IPS-18c (cell line): Measurements from ENCODE around the gene TTLL1.
A peak's percentile ranks its signal among the peaks of the same experiment; 100 is the strongest.

Source experiments
- H3K4me3 ChIP-seq: 2 replicates; pipeline ENCODE4 v1.7.0; 2013; ENCODE audit warnings: low read depth, mild to moderate bottlenecking, low read length, moderate library complexity; ENCODE audit not compliant: insufficient read depth
- H3K9me3 ChIP-seq: one replicate; pipeline ENCODE4 v1.6.1; 2013; ENCODE audit warnings: mild to moderate bottlenecking, low read length, moderate library complexity; ENCODE audit not compliant: control insufficient read depth, insufficient read depth

The TTLL1 gene

GRCh38 chr22:43088984-43089717 lies at the start of gene TTLL1:
Gene TTLL1 (minus strand): TSS chr22:43089391. CDS start chr22:43075586, 13,805 bp downstream.
- Histone ChIP-seq H3K4me3 (peak within 1 kb of the TSS; percentile 71), H3K9me3 (peaks cover 3% of the 10 kb centered on the region)

- Histone ChIP-seq H3K4me3 (no peak overlapping the region), H3K9me3 (no peaks in the 10 kb centered on the region)
Measured at GRCh38 chr22:43136801-43137200, 47.6 kb upstream of the TTLL1 start.

GRCh38 chr22:43136255-43136654 lies 47.1 kb upstream of the TTLL1 start:
- Histone ChIP-seq H3K4me3 (no peak overlapping the region), H3K9me3 (no peaks in the 10 kb centered on the region)

GRCh38 chr22:43135565-43135964 lies 46.4 kb upstream of the TTLL1 start:
- Histone ChIP-seq H3K9me3 (no peaks in the 10 kb centered on the region), H3K4me3 (no peak overlapping the region)

- Histone ChIP-seq H3K4me3 (no peak overlapping the region), H3K9me3 (no peaks in the 10 kb centered on the region)
Measured at GRCh38 chr22:43134553-43134952, 45.4 kb upstream of the TTLL1 start.

GRCh38 chr22:43133401-43133800 lies 44.2 kb upstream of the TTLL1 start:
- H3K9me3 ChIP-seq, result no peaks in the 10 kb centered on the region
- no peak overlapping the region for H3K4me3 ChIP-seq

- Histone ChIP-seq H3K9me3 (no peaks in the 10 kb centered on the region), H3K4me3 (no peak overlapping the region)
Measured at GRCh38 chr22:43131773-43132501, 42.7 kb upstream of the TTLL1 start.

GRCh38 chr22:43129426-43130425 lies 40.5 kb upstream of the TTLL1 start:
- no peaks in the 10 kb centered on the region for H3K9me3 ChIP-seq
- H3K4me3 ChIP-seq, result no peak overlapping the region

GRCh38 chr22:43128928-43129424 lies 39.8 kb upstream of the TTLL1 start:
- Histone ChIP-seq H3K9me3 (no peaks in the 10 kb centered on the region), H3K4me3 (no peak overlapping the region)

- Histone ChIP-seq H3K4me3 (no peak overlapping the region), H3K9me3 (no peaks in the 10 kb centered on the region)
Measured at GRCh38 chr22:43128116-43128515, 38.9 kb upstream of the TTLL1 start.

GRCh38 chr22:43127166-43127908 lies 38.1 kb upstream of the TTLL1 start:
- Histone ChIP-seq H3K9me3 (no peaks in the 10 kb centered on the region), H3K4me3 (no peak overlapping the region)

- Histone ChIP-seq H3K4me3 (no peak overlapping the region), H3K9me3 (no peaks in the 10 kb centered on the region)
Measured at GRCh38 chr22:43126501-43127165, 37.4 kb upstream of the TTLL1 start.

GRCh38 chr22:43118953-43119458 lies 29.8 kb upstream of the TTLL1 start:
- Histone ChIP-seq H3K4me3 (no peak overlapping the region), H3K9me3 (no peaks in the 10 kb centered on the region)

GRCh38 chr22:43118024-43118849 lies 29.0 kb upstream of the TTLL1 start:
- H3K9me3 ChIP-seq, result no peaks in the 10 kb centered on the region

GRCh38 chr22:43116932-43117331 lies 27.7 kb upstream of the TTLL1 start:
- Histone ChIP-seq H3K4me3 (no peak overlapping the region), H3K9me3 (no peaks in the 10 kb centered on the region)

More at GRCh38 chr22:43118024-43118849, 29.0 kb upstream of the TTLL1 start:
- no peak overlapping the region for H3K4me3 ChIP-seq
